ENCODE data around the gene MSL3B.
A peak's percentile ranks its signal among the peaks of the same experiment; 100 is the strongest.

MSL3B gene

GRCh38 chr2:233818639-233819621 lies 49.3 kb downstream of the MSL3B start:
- H3K9me3 Mint-ChIP-seq (ENCODE audit: unreplicated experiment): no peaks in the 10 kb centered on the region
- H3K27me3 Mint-ChIP-seq (ENCODE audit: unreplicated experiment): peaks cover 4% of the 10 kb centered on the region
- H3K36me3 Mint-ChIP-seq (ENCODE audit: low read depth, unreplicated experiment): no peaks in the 10 kb centered on the region
- H3K4me1 Mint-ChIP-seq (ENCODE audit: unreplicated experiment): peaks cover 3% of the 10 kb centered on the region
- TF ChIP-seq CTCF (IDR thresholded peaks at IDR 0.05; ENCODE audit: unreplicated experiment): no peak
- no peak overlapping the region for H3K4me3 Mint-ChIP-seq (ENCODE audit: unreplicated experiment)
- no peak for DNase-seq (ENCODE audit: low spot score)
- H3K27ac Mint-ChIP-seq (ENCODE audit: unreplicated experiment): no peak overlapping the region

- Mint-ChIP-seq H3K9me3 (ENCODE audit: unreplicated experiment) (no peaks in the 10 kb centered on the region), H3K4me3 (ENCODE audit: unreplicated experiment) (no peak overlapping the region), H3K27ac (ENCODE audit: unreplicated experiment) (peak overlapping the region; percentile 18), H3K4me1 (ENCODE audit: unreplicated experiment) (peaks cover 3% of the 10 kb centered on the region), H3K36me3 (ENCODE audit: low read depth, unreplicated experiment) (no peaks in the 10 kb centered on the region), H3K27me3 (ENCODE audit: unreplicated experiment) (peaks cover 4% of the 10 kb centered on the region)
- no peak for DNase-seq (ENCODE audit: low spot score)
- no peak for TF ChIP-seq CTCF (IDR thresholded peaks at IDR 0.05; ENCODE audit: unreplicated experiment)
Measured at GRCh38 chr2:233817995-233818638, 50.1 kb downstream of the MSL3B start.

GRCh38 chr2:233817361-233817911 lies 50.8 kb downstream of the MSL3B start:
- Mint-ChIP-seq H3K9me3 (ENCODE audit: unreplicated experiment) (no peaks in the 10 kb centered on the region), H3K4me1 (ENCODE audit: unreplicated experiment) (peaks cover 3% of the 10 kb centered on the region), H3K27ac (ENCODE audit: unreplicated experiment) (no peak overlapping the region), H3K36me3 (ENCODE audit: low read depth, unreplicated experiment) (no peaks in the 10 kb centered on the region), H3K27me3 (ENCODE audit: unreplicated experiment) (peaks cover 4% of the 10 kb centered on the region), H3K4me3 (ENCODE audit: unreplicated experiment) (no peak overlapping the region)
- TF ChIP-seq CTCF (IDR thresholded peaks at IDR 0.05; ENCODE audit: unreplicated experiment): no peak
- DNase-seq (ENCODE audit: low spot score): no peak

GRCh38 chr2:233816771-233817170 lies 51.4 kb downstream of the MSL3B start:
- no peak overlapping the region for H3K4me3 Mint-ChIP-seq (ENCODE audit: unreplicated experiment)
- DNase-seq (ENCODE audit: low spot score): no peak
- H3K36me3 Mint-ChIP-seq (ENCODE audit: low read depth, unreplicated experiment): no peaks in the 10 kb centered on the region
- H3K27ac Mint-ChIP-seq (ENCODE audit: unreplicated experiment): no peak overlapping the region
- no peaks in the 10 kb centered on the region for H3K9me3 Mint-ChIP-seq (ENCODE audit: unreplicated experiment)
- no peak for TF ChIP-seq CTCF (IDR thresholded peaks at IDR 0.05; ENCODE audit: unreplicated experiment)
- H3K27me3 Mint-ChIP-seq (ENCODE audit: unreplicated experiment): peaks cover 4% of the 10 kb centered on the region
- H3K4me1 Mint-ChIP-seq (ENCODE audit: unreplicated experiment): peaks cover 3% of the 10 kb centered on the region

Measured in endothelial cell (in vitro differentiated cells).